SU-DHL-6 (cell line): ENCODE data around the gene PALLD.

ENCODE experiments used
- EZH2phosphoT487 ChIP-seq: fragments of 200-600 bp; sonication (generic), shearing (Covaris generic); conservative IDR thresholded peaks from 2 replicates; pipeline ENCODE4 v1.6.1; 2018; ENCODE audit warnings: mild to moderate bottlenecking, antibody characterized with exemption, low read length, moderate library complexity, mixed read lengths
- TF ChIP-seq, protein P1 (sequence below): fragments of 200-600 bp; sonication (generic); IDR thresholded peaks from one replicate; pipeline ENCODE4 v1.5.1; 2017; ENCODE audit warnings: antibody characterized with exemption, mild to moderate bottlenecking, low read length, moderate library complexity; ENCODE audit not compliant: insufficient read depth, poor library complexity, severe bottlenecking

DNA sequence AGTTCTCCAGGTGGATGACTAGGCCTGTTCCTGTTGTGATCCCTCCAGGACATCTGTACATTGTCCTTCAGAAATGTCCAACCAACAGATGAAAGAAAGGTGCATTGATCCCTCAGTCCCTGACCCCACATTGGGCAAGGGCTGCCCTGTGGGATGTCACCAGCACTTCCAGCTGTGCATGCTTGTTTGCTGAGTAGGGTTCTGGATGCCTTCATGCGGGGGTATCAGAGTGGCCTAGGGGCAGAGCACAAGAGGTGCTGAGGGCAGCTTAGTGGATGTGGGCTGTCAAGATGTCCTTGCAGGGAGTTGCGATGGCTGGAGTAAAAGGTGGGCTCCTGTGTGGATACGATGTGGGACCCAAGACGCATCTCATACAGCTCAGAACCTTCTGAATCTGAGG lies 112.5 kb downstream of the PALLD start:
- TF ChIP-seq, protein P1, sequence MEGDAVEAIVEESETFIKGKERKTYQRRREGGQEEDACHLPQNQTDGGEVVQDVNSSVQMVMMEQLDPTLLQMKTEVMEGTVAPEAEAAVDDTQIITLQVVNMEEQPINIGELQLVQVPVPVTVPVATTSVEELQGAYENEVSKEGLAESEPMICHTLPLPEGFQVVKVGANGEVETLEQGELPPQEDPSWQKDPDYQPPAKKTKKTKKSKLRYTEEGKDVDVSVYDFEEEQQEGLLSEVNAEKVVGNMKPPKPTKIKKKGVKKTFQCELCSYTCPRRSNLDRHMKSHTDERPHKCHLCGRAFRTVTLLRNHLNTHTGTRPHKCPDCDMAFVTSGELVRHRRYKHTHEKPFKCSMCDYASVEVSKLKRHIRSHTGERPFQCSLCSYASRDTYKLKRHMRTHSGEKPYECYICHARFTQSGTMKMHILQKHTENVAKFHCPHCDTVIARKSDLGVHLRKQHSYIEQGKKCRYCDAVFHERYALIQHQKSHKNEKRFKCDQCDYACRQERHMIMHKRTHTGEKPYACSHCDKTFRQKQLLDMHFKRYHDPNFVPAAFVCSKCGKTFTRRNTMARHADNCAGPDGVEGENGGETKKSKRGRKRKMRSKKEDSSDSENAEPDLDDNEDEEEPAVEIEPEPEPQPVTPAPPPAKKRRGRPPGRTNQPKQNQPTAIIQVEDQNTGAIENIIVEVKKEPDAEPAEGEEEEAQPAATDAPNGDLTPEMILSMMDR: no peak
- no peak for TF ChIP-seq EZH2phosphoT487
